Astrocyte of the hippocampus (primary cell): ENCODE measurements around the gene ZNF280D.
"Not testable (repeated sequence)": the region's sequence is repeated elsewhere in the genome, so short reads cannot be mapped to it uniquely, and the experiment has no call there.

Source experiments
- DNase-seq: peaks from one replicate; pipeline ENCODE4 v3.0.0; 2011; ENCODE audit warnings: low read depth, low spot score

ZNF280D gene

DNA sequence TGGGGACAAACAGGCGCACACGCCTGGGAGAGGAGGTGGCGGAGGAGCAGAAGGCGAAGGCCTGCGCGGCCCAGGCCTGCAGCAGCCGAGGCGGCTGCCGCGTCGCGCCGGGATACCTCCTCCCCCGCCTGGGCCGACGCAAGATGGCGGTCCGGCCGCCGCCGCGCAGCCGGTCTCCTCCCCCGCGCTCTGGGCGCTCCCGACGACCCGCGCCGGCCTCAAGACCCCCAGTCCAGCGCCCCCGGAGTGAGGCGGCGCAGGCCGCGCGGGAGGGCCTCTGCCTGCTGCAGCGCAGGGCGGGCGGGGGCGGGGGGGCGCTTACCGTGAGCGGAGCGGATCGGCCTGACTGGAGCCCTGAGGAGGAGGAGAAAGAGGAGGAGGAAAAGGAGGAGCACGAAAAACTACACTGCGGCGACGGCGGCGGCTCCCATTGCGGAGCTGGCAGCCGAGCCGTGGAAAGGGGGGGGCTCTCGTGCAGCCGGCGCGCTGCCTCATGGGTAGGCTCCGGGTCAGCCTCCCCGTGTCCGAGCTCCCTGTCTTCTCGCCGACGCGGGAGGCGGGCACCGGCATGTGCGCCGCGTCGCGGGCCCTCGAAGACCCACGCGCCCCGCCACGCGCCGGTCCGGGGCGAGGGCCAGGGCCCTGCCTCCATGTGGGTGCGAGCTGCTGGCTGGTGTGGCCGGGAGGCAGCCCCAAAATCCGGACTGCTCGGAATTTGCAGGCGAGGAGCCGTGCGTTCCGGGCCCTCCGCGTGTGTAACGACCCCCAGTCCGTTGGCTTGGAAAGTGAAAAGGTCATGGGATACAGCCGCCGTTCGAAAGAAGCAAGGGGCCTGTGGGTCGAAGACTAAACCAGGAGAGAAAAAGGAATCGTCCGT is at the start of gene ZNF280D:
TSS of gene ZNF280D (minus strand) at position 374 of the 877 bp plus-strand sequence. CDS start 26,400 bp downstream, outside the sequence.
- DNase-seq: peak; percentile 95

- no peak for DNase-seq
These were observed 49.0 kb upstream of the ZNF280D start for GRCh38 chr15:56782306-56782705.

DNA sequence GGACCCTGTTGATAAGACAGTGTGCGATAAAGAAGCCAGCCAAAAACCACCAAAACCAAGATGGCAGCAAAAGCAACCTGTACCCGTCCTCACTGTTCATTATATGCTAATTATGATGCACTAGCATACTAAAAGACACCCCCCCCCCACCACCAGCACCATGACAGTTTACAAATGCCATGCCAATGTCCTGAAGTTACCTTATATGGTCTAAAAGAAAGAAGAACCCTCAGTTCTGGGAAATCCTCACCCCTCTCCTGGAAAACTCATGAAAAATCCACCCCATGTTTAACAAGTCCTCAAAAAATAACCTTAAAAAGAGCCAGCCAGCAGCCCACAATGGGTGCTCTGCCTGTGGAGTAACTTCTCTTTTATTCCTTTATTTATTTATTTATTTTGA is 48.4 kb upstream of the ZNF280D start:
- DNase-seq: no peak

- not testable (repeated sequence) for DNase-seq
These were observed 46.9 kb upstream of the ZNF280D start for GRCh38 chr15:56780102-56780725.

GRCh38 chr15:56779449-56779848 is 46.1 kb upstream of the ZNF280D start:
- not testable (repeated sequence) for DNase-seq

DNA sequence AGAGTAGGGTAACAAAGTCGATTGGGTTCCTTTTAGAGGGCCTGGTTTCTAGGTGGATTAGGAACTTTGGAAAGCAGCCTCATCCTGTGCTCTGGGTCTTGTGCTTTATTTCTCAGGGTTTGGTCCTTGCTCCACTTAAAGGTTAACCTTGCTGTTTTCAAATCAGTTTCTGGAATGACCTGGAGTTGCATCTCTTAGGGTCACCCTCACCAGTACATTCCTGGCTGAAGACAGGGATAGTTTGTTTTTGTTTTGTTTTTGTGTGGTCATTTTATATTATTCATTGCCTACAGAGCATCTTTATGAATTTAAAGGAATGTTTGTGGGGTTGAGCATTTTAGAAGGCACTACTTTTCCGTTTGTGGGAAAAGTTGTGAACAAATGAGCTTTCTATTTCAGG is 45.5 kb upstream of the ZNF280D start:
- no peak for DNase-seq

DNA sequence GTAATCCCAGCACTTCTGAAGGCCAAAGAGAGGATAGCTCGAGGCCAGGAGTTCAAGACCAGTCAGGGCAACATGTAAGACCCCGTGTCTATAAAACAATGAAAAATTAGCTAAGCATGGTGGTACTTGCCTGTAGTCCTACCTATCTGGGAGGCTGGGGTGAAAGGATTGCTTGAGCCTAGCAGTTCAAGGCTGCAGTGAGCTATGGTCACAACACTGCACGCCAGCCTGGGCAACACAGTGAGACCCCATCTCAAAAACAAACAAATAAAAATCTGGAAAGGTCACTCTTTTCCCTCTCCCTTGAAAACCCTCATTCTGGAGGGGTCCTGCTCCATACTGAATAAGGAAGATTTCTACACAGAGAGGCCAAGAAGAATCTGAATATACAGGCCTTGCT is 43.5 kb upstream of the ZNF280D start:
- no peak for DNase-seq

GRCh38 chr15:56775641-56776040 is 42.3 kb upstream of the ZNF280D start:
- DNase-seq: no peak

DNA sequence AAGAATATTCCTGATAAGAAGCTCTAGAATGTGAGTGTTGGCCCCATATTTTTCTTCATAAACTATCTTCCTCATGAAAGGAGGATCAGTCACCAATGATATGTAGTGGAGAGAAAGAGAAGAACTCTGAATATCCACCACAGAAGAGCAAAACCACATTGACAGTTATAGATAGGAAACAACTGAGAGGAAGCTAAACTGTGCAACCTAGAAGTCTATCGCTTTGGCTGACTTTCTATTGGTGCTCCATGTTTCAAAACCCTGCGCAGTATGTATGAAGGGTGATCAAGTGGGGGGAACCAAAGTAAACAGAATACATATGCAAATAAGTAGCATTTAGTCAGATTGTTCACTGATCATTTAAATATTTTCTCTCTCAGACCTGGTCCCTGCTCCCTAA is 41.0 kb upstream of the ZNF280D start:
- DNase-seq: no peak

DNA sequence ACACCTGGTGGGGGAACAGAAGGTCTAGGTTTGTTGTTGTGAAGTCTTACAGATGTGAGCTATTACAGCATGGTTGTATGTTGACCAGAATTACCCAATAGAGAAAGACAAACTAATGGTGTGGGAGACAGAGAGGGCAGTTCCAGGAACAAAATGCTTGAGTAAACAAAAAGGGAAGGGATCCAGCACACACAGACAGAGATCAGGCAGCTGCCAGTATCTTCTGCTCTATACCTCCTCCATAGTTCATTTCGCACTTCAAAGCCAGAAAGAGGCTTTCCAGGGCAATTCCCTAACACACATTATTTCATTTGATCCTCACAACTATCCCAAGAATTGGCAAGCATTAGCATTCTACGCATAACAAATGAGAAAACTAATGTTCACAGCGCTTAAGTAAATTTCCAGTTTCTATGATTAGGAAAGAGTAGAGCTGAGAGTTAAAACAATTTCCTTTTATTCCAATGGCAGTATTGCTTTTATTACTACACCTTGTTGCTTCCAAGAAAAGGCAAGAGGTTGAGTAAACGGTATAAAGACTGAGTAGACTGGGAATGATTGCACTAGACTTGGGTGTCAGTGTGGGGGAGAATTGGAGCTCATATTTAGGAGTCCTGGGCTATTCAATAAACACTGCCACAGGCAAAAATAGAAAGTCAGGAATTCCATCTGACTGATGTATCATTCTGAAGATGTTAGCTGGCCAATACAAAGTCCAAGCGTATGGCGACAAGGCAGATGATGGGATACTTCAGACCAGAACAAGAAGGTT is 39.7 kb upstream of the ZNF280D start:
- DNase-seq: peak; percentile 37

DNA sequence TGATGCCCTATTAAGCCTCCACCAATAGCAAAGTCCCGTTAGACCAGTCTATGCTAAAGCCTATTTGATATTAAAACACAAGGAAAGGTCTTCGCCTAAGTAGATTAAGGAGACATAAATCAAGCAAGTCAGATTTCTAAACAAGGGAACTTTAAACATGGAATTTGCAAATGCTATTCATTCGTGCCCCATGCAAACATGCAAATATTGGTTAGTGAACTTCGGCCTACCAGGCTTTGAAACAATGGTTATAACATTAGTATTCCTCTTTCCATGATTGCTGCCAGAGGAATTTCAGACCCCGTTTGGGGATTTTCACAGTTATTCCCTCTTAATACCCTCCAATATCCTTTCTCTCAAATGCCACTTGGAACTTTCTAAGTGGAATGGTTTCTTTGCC is 36.9 kb upstream of the ZNF280D start:
- no peak for DNase-seq

GRCh38 chr15:56767315-56767714 is 34.0 kb upstream of the ZNF280D start:
- peak; percentile 5 for DNase-seq

- DNase-seq: peak; percentile 78
These were observed 31.9 kb upstream of the ZNF280D start for GRCh38 chr15:56765251-56765650.

DNA sequence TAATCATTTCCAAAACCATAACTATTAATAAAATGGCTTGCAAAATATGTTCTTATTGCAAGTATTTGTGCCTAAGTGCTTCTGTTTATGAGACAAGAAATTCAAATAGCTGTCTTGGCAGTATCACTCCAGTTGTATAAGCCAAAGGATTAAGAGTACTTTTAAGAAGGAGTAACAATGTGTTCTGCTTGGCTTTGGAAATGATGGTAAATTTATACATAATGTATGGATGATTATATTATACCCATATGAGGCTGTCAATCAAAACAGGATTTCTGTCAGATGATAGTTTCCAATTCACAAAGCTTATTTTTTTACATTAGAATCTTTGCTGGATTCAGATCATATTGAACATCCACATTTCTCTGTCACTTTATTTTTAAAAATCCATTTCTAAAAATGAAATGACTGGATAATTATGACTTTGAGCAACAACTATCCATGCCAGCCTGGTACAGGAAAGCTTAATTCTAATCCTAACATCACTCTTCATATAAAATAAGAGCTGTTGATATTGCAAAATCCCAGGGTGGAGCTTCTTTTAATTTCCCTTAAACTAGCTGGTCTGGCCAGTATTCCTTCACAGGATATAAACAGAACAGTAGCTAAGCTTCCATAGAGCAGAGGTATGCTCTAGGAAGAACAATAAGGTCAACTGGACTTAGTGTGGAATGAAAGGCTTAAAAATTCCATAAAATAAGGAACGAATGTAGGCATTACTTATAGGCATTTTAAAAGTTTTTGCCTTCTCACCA is 30.0 kb upstream of the ZNF280D start:
- DNase-seq: no peak

DNA sequence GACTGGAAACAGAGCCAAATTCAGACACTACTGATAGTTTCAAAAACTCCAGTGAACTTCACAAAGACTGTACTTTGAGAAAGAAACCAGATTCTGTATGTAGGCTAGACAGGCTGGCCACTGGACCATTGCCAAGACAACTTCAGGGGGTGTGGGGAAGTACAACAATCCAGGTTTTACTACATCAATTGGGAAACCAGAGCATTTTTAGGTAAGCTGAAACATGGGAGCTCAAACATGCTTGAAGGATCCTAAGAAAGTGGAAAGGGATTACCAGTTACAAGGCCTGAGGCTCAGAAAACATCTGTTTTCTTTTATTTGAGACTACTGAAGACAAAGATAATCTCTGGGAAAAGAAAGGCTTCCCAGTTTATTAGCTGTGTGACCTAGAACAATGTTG is 26.9 kb upstream of the ZNF280D start:
- peak; percentile 57 for DNase-seq

GRCh38 chr15:56759450-56759845 is 26.1 kb upstream of the ZNF280D start:
- DNase-seq: peak; percentile 92

GRCh38 chr15:56758770-56759449 is 25.6 kb upstream of the ZNF280D start:
- DNase-seq: peak; percentile 68

- DNase-seq: no peak
These were observed 24.6 kb upstream of the ZNF280D start for GRCh38 chr15:56757875-56758274.

DNA sequence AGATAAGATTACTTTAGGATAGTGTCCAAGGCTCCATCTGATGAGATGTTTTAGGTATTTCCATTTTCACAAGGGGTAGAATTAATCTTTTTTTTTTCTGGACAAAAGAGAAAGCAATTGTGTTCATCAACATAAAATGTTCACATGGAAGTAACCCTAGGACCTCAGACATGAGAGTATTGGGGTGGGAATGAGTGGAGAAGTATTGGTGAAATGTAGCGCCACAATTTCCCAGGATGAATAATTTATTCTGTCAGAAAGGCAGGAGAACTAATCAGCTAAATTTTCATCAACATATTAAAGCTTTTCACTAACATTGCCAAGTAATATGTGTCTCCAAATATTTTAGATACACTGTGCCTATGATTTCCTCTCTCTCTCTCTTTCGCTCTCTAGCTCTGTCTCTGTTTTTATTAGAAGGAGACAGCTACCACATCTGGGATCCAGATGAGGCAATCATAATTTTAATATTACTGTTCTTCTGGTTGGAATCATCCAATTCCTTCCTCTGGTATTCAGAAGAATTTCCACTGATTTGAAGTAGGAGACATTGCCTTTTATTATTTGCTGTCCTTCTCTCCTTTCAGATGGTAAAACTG is 21.6 kb upstream of the ZNF280D start:
- no peak for DNase-seq

DNA sequence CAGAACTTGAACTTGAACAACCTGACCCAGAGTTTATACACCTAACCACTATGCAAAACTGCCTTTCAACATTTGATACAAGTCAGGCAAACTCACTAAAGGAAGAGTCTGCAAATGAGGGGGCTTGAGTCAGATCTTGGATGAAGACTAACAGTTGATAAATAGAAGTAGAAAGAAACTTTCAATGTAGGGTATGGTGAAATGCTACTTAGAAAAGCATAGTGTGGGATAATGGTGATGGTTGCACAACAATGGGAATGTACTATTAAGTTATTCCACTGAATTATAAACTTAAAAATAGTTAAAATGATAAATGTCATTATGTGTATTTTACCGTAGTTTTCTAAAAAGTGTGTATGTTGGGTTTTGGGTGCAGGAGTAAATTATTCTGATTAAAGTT is 19.7 kb upstream of the ZNF280D start:
- DNase-seq: no peak

DNA sequence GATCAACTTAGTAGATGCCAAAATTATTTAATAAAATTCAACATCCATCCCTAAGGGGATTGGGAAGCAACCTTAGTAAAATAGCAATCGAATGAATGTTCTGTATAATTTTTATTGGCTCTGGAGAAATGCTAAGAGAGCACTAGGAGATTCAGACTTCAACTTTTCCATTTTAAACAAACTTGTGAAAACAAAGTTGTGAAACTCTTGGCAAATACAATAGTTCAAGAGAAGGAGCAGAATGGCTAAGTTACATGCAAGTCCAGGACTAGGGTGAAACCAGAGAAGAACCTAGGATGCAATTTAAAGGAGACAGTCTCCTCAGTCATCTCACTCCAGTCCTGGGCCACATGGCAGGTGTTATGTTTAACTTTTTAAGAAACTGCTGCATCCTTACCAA is 16.7 kb upstream of the ZNF280D start:
- no peak for DNase-seq
